Mucosa of stomach (tissue), 1 donor: ENCODE data around the gene RBMS1.
"Not testable (repeated sequence)": the region's sequence is repeated elsewhere in the genome, so short reads cannot be mapped to it uniquely, and the experiment has no call there.

Source experiments
- H3K27me3 ChIP-seq: one replicate; pipeline ENCODE4 v1.7.0; 2013; ENCODE audit warnings: mild to moderate bottlenecking, low read length; ENCODE audit not compliant: control insufficient read depth, insufficient read depth
- H3K36me3 ChIP-seq: one replicate; pipeline ENCODE4 v1.7.0; 2013; ENCODE audit warnings: low read length; ENCODE audit not compliant: control insufficient read depth, insufficient read depth
- H3K4me1 ChIP-seq: one replicate; pipeline ENCODE4 v1.7.0; 2013; ENCODE audit warnings: mild to moderate bottlenecking, low read length; ENCODE audit not compliant: control insufficient read depth, insufficient read depth
- H3K4me3 ChIP-seq: one replicate; pipeline ENCODE4 v1.7.0; 2013; ENCODE audit warnings: low read length
- H3K9ac ChIP-seq: one replicate; pipeline ENCODE4 v1.7.0; 2013; ENCODE audit warnings: mild to moderate bottlenecking, low read length, moderate library complexity
- H3K9me3 ChIP-seq: one replicate; pipeline ENCODE4 v1.7.0; 2013; ENCODE audit warnings: mild to moderate bottlenecking, low read length, moderate library complexity; ENCODE audit not compliant: control insufficient read depth
- donor health status: Pancreatic carcinoma.

Gene RBMS1

GRCh38 chr2:160425434-160426151 is 68.0 kb downstream of the RBMS1 start:
- no peaks in the 10 kb centered on the region for H3K9me3 ChIP-seq
- no peaks in the 10 kb centered on the region for H3K36me3 ChIP-seq
- H3K9ac ChIP-seq = no peak overlapping the region
- no peaks in the 10 kb centered on the region for H3K4me1 ChIP-seq
- no peak overlapping the region for H3K4me3 ChIP-seq
- no peaks in the 10 kb centered on the region for H3K27me3 ChIP-seq

- no peak overlapping the region for H3K9ac ChIP-seq
- H3K4me3 ChIP-seq = no peak overlapping the region
- no peaks in the 10 kb centered on the region for H3K36me3 ChIP-seq
- H3K9me3 ChIP-seq = no peaks in the 10 kb centered on the region
- no peaks in the 10 kb centered on the region for H3K27me3 ChIP-seq
- H3K4me1 ChIP-seq = no peaks in the 10 kb centered on the region
These were observed 70.5 kb downstream of the RBMS1 start for GRCh38 chr2:160423126-160423525.

GRCh38 chr2:160421646-160422501 is 71.7 kb downstream of the RBMS1 start:
- not testable (repeated sequence) for H3K4me1 ChIP-seq, H3K27me3 ChIP-seq, H3K9me3 ChIP-seq, H3K36me3 ChIP-seq, H3K9ac ChIP-seq, H3K4me3 ChIP-seq

- no peaks in the 10 kb centered on the region for H3K9me3 ChIP-seq
- H3K4me1 ChIP-seq = no peaks in the 10 kb centered on the region
- no peak overlapping the region for H3K4me3 ChIP-seq
- H3K27me3 ChIP-seq = no peaks in the 10 kb centered on the region
- no peak overlapping the region for H3K9ac ChIP-seq
- no peaks in the 10 kb centered on the region for H3K36me3 ChIP-seq
These were observed 72.9 kb downstream of the RBMS1 start for GRCh38 chr2:160420711-160421110.

- Histone ChIP-seq H3K27me3 (no peaks in the 10 kb centered on the region), H3K4me1 (no peaks in the 10 kb centered on the region), H3K9ac (no peak overlapping the region)
These were observed 73.7 kb downstream of the RBMS1 start for GRCh38 chr2:160419776-160420505.

GRCh38 chr2:160418853-160419252 is 74.8 kb downstream of the RBMS1 start:
- H3K4me3 ChIP-seq = no peak overlapping the region
- H3K9me3 ChIP-seq = no peaks in the 10 kb centered on the region
- H3K36me3 ChIP-seq = no peaks in the 10 kb centered on the region
- no peaks in the 10 kb centered on the region for H3K27me3 ChIP-seq
- H3K9ac ChIP-seq = no peak overlapping the region
- H3K4me1 ChIP-seq = no peaks in the 10 kb centered on the region

More at GRCh38 chr2:160419776-160420505, 73.7 kb downstream of the RBMS1 start:
- Histone ChIP-seq H3K4me3 (no peak overlapping the region), H3K9me3 (no peaks in the 10 kb centered on the region), H3K36me3 (no peaks in the 10 kb centered on the region)

GRCh38 chr2:160418398-160418765 is 75.2 kb downstream of the RBMS1 start:
- H3K27me3 ChIP-seq = no peaks in the 10 kb centered on the region
- H3K9ac ChIP-seq = no peak overlapping the region
- no peaks in the 10 kb centered on the region for H3K9me3 ChIP-seq
- H3K4me3 ChIP-seq = no peak overlapping the region
- no peaks in the 10 kb centered on the region for H3K36me3 ChIP-seq
- H3K4me1 ChIP-seq = no peaks in the 10 kb centered on the region

- no peaks in the 10 kb centered on the region for H3K27me3 ChIP-seq
- H3K9me3 ChIP-seq = no peaks in the 10 kb centered on the region
- no peak overlapping the region for H3K4me3 ChIP-seq
- H3K4me1 ChIP-seq = no peaks in the 10 kb centered on the region
- H3K9ac ChIP-seq = no peak overlapping the region
- no peaks in the 10 kb centered on the region for H3K36me3 ChIP-seq
These were observed 75.7 kb downstream of the RBMS1 start for GRCh38 chr2:160417745-160418397.

GRCh38 chr2:160415991-160416390 is 77.6 kb downstream of the RBMS1 start:
- no peak overlapping the region for H3K4me3 ChIP-seq
- no peaks in the 10 kb centered on the region for H3K36me3 ChIP-seq
- H3K9ac ChIP-seq = no peak overlapping the region
- H3K4me1 ChIP-seq = peaks cover 2% of the 10 kb centered on the region
- H3K27me3 ChIP-seq = no peaks in the 10 kb centered on the region
- no peaks in the 10 kb centered on the region for H3K9me3 ChIP-seq

GRCh38 chr2:160411955-160412354 is 81.7 kb downstream of the RBMS1 start:
- no peak overlapping the region for H3K4me3 ChIP-seq
- H3K27me3 ChIP-seq = no peaks in the 10 kb centered on the region
- H3K4me1 ChIP-seq = peaks cover 4% of the 10 kb centered on the region
- no peaks in the 10 kb centered on the region for H3K36me3 ChIP-seq
- H3K9me3 ChIP-seq = no peaks in the 10 kb centered on the region
- H3K9ac ChIP-seq = no peak overlapping the region

GRCh38 chr2:160411167-160411566 is 82.4 kb downstream of the RBMS1 start:
- H3K36me3 ChIP-seq = no peaks in the 10 kb centered on the region
- H3K9me3 ChIP-seq = no peaks in the 10 kb centered on the region
- no peak overlapping the region for H3K4me3 ChIP-seq
- H3K27me3 ChIP-seq = no peaks in the 10 kb centered on the region
- no peak overlapping the region for H3K9ac ChIP-seq
- peaks cover 5% of the 10 kb centered on the region for H3K4me1 ChIP-seq
